Fibroblast of lung (primary cell): Measurements from ENCODE around the gene ABCG8. TPM values are rescaled to one million over a fixed set of nuclear protein-coding genes. Genes with fewer than 3 reads are reported as not detected.

Experiments used
- DNase-seq, 2 donors: peaks; one replicate each; pipeline versions ENCODE4 v3.0.0 to v3.0.0-alpha.2; 2010; ENCODE audit warnings: low read depth in 2 of 2
- H2AFZ ChIP-seq: 2 replicates; pipeline ENCODE4 v1.5.1; 2012; ENCODE audit warnings: low read length, control low read depth, inconsistent platforms
- H3K27ac ChIP-seq: 2 replicates; pipeline ENCODE4 v1.5.1; 2011; ENCODE audit warnings: low read length, control low read depth; ENCODE audit not compliant: insufficient read depth
- H3K27me3 ChIP-seq: 2 replicates; pipeline ENCODE4 v1.5.1; 2011; ENCODE audit warnings: mild to moderate bottlenecking, low read length; ENCODE audit not compliant: control insufficient read depth, insufficient read depth
- H3K36me3 ChIP-seq: 2 replicates; pipeline ENCODE4 v1.5.1; 2011; ENCODE audit warnings: low read length; ENCODE audit not compliant: control insufficient read depth, insufficient read depth
- H3K4me1 ChIP-seq: 2 replicates; pipeline ENCODE4 v1.5.1; 2011; ENCODE audit warnings: low read length; ENCODE audit not compliant: control insufficient read depth, insufficient read depth; ENCODE audit errors: extremely low read depth
- H3K4me2 ChIP-seq: 2 replicates; pipeline ENCODE4 v1.5.1; 2011; ENCODE audit warnings: low read length, control low read depth; ENCODE audit not compliant: insufficient read depth; ENCODE audit errors: extremely low read depth
- H3K4me3 ChIP-seq, 4 experiments: fragments of 200-600 bp in 1 of 4; sonication (generic) in 1 of 4; replicated peaks in 1 of 4; 2 replicates each; pipeline ENCODE4 v1.5.1; 2011 to 2016; ENCODE audit warnings: low read length in 4 of 4, low read depth in 3 of 4, mild to moderate bottlenecking in 3 of 4, control low read depth in 2 of 4, inconsistent platforms in 1 of 4, mixed read lengths in 1 of 4; ENCODE audit not compliant: insufficient read depth in 1 of 4; ENCODE audit errors: control extremely low read depth in 1 of 4
- H3K79me2 ChIP-seq: 2 replicates; pipeline ENCODE4 v1.5.1; 2012; ENCODE audit warnings: mild to moderate bottlenecking, low read length, inconsistent platforms; ENCODE audit not compliant: control insufficient read depth, insufficient read depth
- H3K9ac ChIP-seq: 2 replicates; pipeline ENCODE4 v1.5.1; 2011; ENCODE audit warnings: mild to moderate bottlenecking, low read length, control low read depth; ENCODE audit not compliant: insufficient read depth
- H3K9me3 ChIP-seq: 2 replicates; pipeline ENCODE4 v1.5.1; 2012; ENCODE audit warnings: low read depth, low read length; ENCODE audit not compliant: control insufficient read depth, insufficient read depth
- H4K20me1 ChIP-seq: 2 replicates; pipeline ENCODE4 v1.5.1; 2011; ENCODE audit warnings: low read length; ENCODE audit not compliant: control insufficient read depth, insufficient read depth; ENCODE audit errors: extremely low read depth
- CTCF ChIP-seq, 2 donors: IDR thresholded peaks in 1 of 2; conservative IDR thresholded peaks in 1 of 2; 1 replicate in 1 of 2; 2 replicates in 1 of 2; pipeline ENCODE4 v1.5.1; 2011 to 2012; ENCODE audit warnings: low read length in 2 of 2, control low read depth in 1 of 2, inconsistent platforms in 1 of 2, low read depth in 1 of 2, mild to moderate bottlenecking in 1 of 2
- EZH2 ChIP-seq: IDR thresholded peaks from 2 replicates; pipeline ENCODE4 v1.5.1; 2012; ENCODE audit warnings: low read length, control low read depth, mild to moderate bottlenecking; ENCODE audit errors: missing control alignments
- polyA plus RNA-seq, 2 donors: library from polyadenylated mRNA; depleted of rRNA in 1 of 2; stranded (reverse) in 1 of 2; unstranded in 1 of 2; fragments of >200 nt; gene quantifications; 2 replicates each; pipeline ENCODE4 v1.2.1, GENCODE V29; 2011 to 2012; ENCODE audit warnings: missing spikeins in 1 of 2
- total RNA-seq: library from RNA; depleted of rRNA; stranded (reverse); fragments of >200 nt; gene quantifications from 2 replicates; pipeline ENCODE4 v1.2.1, GENCODE V29; 2014

Gene ABCG8
- total and polyA plus RNA-seq, 2 donors (not counting 1 experiment from before 2014, with no cell fraction given), result not detected

DNA sequence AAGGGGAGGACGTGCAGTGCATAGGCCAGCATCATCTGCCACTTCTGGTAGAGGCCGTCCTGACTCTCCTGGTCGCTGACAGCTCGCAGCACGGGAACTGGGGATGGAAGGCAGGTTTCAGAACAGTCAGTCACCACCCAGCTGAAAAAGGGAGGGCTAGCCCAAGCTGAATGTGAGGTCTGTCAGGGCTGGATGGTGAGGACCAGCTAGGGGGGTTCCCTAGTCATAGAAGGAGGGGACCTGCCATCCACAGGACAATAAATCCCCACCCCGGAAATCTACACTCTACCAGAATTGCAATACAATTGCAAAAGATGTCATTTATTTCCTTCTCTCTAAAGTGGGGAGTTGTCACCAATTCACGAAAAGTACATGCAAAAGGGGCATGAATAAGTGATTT lies 15.9 kb upstream of the ABCG8 start:
- no peaks in the 10 kb centered on the region for H3K36me3 ChIP-seq

DNA sequence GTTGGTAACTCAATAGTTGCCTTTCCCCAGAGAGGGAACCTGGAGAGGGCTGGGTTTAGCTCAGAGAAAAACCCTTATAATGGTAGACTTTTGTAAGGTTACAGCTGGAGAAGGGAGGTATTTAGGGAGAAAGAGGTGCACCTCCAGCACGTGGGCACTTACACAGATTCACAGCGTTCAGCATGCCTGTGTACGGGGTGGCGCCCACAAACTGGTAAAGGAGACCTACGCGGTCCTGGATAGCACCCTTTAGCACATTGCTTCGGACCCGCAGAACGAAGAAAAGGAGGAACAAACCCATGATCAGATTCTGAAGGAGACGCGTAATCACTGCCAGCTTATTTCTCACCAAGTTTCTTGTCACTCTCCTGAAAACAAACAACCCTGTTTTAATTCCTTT lies 15.0 kb upstream of the ABCG8 start:
- Histone ChIP-seq H3K9me3 (no peaks in the 10 kb centered on the region), H3K79me2 (no peaks in the 10 kb centered on the region), H3K4me2 (no peak overlapping the region), H3K36me3 (no peaks in the 10 kb centered on the region), H4K20me1 (no peaks in the 10 kb centered on the region), H3K4me3 (no peak overlapping the region), H3K9ac (no peak overlapping the region), H3K27me3 (peaks cover 14% of the 10 kb centered on the region), H3K4me1 (no peaks in the 10 kb centered on the region), H3K27ac (no peak overlapping the region), H2AFZ (no peak overlapping the region)
- TF ChIP-seq CTCF (conservative IDR thresholded peaks at IDR 0.05 in 1 of 2, IDR thresholded peaks at IDR 0.05 in 1 of 2; ENCODE audit: low read depth in 1 of 2, low read length in 2 of 2) (no peak), EZH2 (no peak)
- DNase-seq, result no peak

More for the DNA sequence above, 15.9 kb upstream of the ABCG8 start:
- H3K9me3 ChIP-seq, result no peaks in the 10 kb centered on the region
- no peak for TF ChIP-seq EZH2
- no peak for TF ChIP-seq CTCF (conservative IDR thresholded peaks at IDR 0.05 in 1 of 2, IDR thresholded peaks at IDR 0.05 in 1 of 2; ENCODE audit: low read depth in 1 of 2, low read length in 2 of 2)
- no peak overlapping the region for H3K27ac ChIP-seq
- no peak overlapping the region for H2AFZ ChIP-seq
- H3K27me3 ChIP-seq, result peaks cover 14% of the 10 kb centered on the region
- H3K4me1 ChIP-seq, result no peaks in the 10 kb centered on the region
- H3K4me3 ChIP-seq, result no peak overlapping the region
- H3K4me2 ChIP-seq, result no peak overlapping the region
- no peak for DNase-seq
- no peaks in the 10 kb centered on the region for H3K79me2 ChIP-seq
- no peak overlapping the region for H3K9ac ChIP-seq
- H4K20me1 ChIP-seq, result no peaks in the 10 kb centered on the region

- H3K4me2 ChIP-seq, result no peak overlapping the region
- no peak overlapping the region for H2AFZ ChIP-seq
- H3K4me3 ChIP-seq, result no peak overlapping the region
- no peaks in the 10 kb centered on the region for H3K9me3 ChIP-seq
- no peak overlapping the region for H3K27ac ChIP-seq
- H3K79me2 ChIP-seq, result no peaks in the 10 kb centered on the region
- no peak for DNase-seq
- H3K4me1 ChIP-seq, result no peaks in the 10 kb centered on the region
- no peaks in the 10 kb centered on the region for H4K20me1 ChIP-seq
- TF ChIP-seq CTCF (conservative IDR thresholded peaks at IDR 0.05 in 1 of 2, IDR thresholded peaks at IDR 0.05 in 1 of 2; ENCODE audit: low read depth in 1 of 2, low read length in 2 of 2) (no peak), EZH2 (no peak)
- H3K27me3 ChIP-seq, result peaks cover 14% of the 10 kb centered on the region
- no peak overlapping the region for H3K9ac ChIP-seq
- H3K36me3 ChIP-seq, result no peaks in the 10 kb centered on the region
Measured at GRCh38 chr2:43824512-43824911, 14.3 kb upstream of the ABCG8 start.
